Astrocyte (in vitro differentiated cells and primary cell): ENCODE results near the gene BTBD2. TPM values are rescaled to one million over a fixed set of nuclear protein-coding genes. Genes with fewer than 3 reads are reported as not detected.

Source experiments
- DNase-seq: peaks from one replicate; pipeline ENCODE4 v3.0.0-alpha.2; 2010; ENCODE audit warnings: low read depth
- FAIRE-seq: peaks from 2 replicates; lab custom pipeline; 2011; peaks lifted over from hg19 to GRCh38; lab: Jason Lieb, UNC
- H2AFZ ChIP-seq: 2 replicates; pipeline ENCODE4 v1.6.0; 2012; ENCODE audit warnings: low read depth, low read length, inconsistent platforms
- H3K27ac ChIP-seq: 2 replicates; pipeline ENCODE4 v1.5.1; 2011; ENCODE audit warnings: low read depth, low read length, inconsistent platforms
- H3K27me3 ChIP-seq: 2 replicates; pipeline ENCODE4 v1.6.0; 2011; ENCODE audit warnings: low read length, inconsistent platforms; ENCODE audit not compliant: insufficient read depth
- H3K36me3 ChIP-seq: 2 replicates; pipeline ENCODE4 v1.5.1; 2011; ENCODE audit warnings: low read length, inconsistent platforms; ENCODE audit not compliant: insufficient read depth
- H3K4me1 ChIP-seq: 2 replicates; pipeline ENCODE4 v1.5.1; 2011; ENCODE audit warnings: low read length, inconsistent platforms; ENCODE audit not compliant: insufficient read depth
- H3K4me2 ChIP-seq: 2 replicates; pipeline ENCODE4 v1.6.0; 2012; ENCODE audit warnings: low read length, inconsistent platforms
- H3K4me3 ChIP-seq: 2 replicates; pipeline ENCODE4 v1.5.1; 2011; ENCODE audit warnings: low read depth, mild to moderate bottlenecking, low read length, inconsistent platforms; ENCODE audit not compliant: insufficient read depth
- H3K79me2 ChIP-seq: 2 replicates; pipeline ENCODE4 v1.6.0; 2012; ENCODE audit warnings: mild to moderate bottlenecking, low read length, inconsistent platforms; ENCODE audit not compliant: insufficient read depth
- H3K9ac ChIP-seq: 2 replicates; pipeline ENCODE4 v1.6.0; 2012; ENCODE audit warnings: mild to moderate bottlenecking, low read length, inconsistent platforms
- H3K9me3 ChIP-seq: 2 replicates; pipeline ENCODE4 v1.5.1; 2012; ENCODE audit warnings: low read depth, mild to moderate bottlenecking, low read length, inconsistent platforms; ENCODE audit not compliant: insufficient read depth
- H4K20me1 ChIP-seq: 2 replicates; pipeline ENCODE4 v1.6.0; 2012; ENCODE audit warnings: low read length, inconsistent platforms; ENCODE audit not compliant: insufficient read depth
- H3K27ac Mint-ChIP-seq: one replicate; pipeline ENCODE4 v1.8.0; 2021; ENCODE audit warnings: mild to moderate bottlenecking, mixed read lengths; ENCODE audit not compliant: unreplicated experiment
- H3K27me3 Mint-ChIP-seq: one replicate; pipeline ENCODE4 v1.8.0; 2021; ENCODE audit warnings: low read depth, mixed read lengths; ENCODE audit not compliant: unreplicated experiment
- H3K36me3 Mint-ChIP-seq: one replicate; pipeline ENCODE4 v1.8.0; 2021; ENCODE audit warnings: low read depth, mixed read lengths; ENCODE audit not compliant: unreplicated experiment
- H3K4me1 Mint-ChIP-seq: one replicate; pipeline ENCODE4 v1.8.0; 2021; ENCODE audit warnings: low read depth, mixed read lengths; ENCODE audit not compliant: unreplicated experiment
- H3K4me3 Mint-ChIP-seq: one replicate; pipeline ENCODE4 v1.8.0; 2021; ENCODE audit warnings: mild to moderate bottlenecking, moderate library complexity, mixed read lengths; ENCODE audit not compliant: unreplicated experiment
- H3K9me3 Mint-ChIP-seq: one replicate; pipeline ENCODE4 v1.8.0; 2021; ENCODE audit warnings: mild to moderate bottlenecking, mixed read lengths; ENCODE audit not compliant: unreplicated experiment
- CTCF ChIP-seq: IDR thresholded peaks from 2 replicates; pipeline ENCODE4 v1.5.1; 2011; ENCODE audit warnings: low read depth, mild to moderate bottlenecking, inconsistent platforms, low read length, moderate library complexity; ENCODE audit not compliant: insufficient read depth
- EZH2 ChIP-seq: IDR thresholded peaks from 2 replicates; pipeline ENCODE4 v1.6.1; 2012; ENCODE audit warnings: mild to moderate bottlenecking, low read length, inconsistent platforms; ENCODE audit not compliant: insufficient read depth
- total RNA-seq: library from RNA; stranded (reverse); gene quantifications from 2 replicates; pipeline ENCODE4 v1.2.1, GENCODE V29; 2021

The BTBD2 gene
- total RNA-seq, 1 donor from 2014 or later: 53.7 TPM

- Histone ChIP-seq H3K4me1 (peaks cover 28% of the 10 kb centered on the region), H3K9ac (peak overlapping the region; percentile 43), H4K20me1 (no peaks in the 10 kb centered on the region), H3K9me3 (no peaks in the 10 kb centered on the region), H3K79me2 (no peaks in the 10 kb centered on the region), H3K27me3 (no peaks in the 10 kb centered on the region), H3K36me3 (no peaks in the 10 kb centered on the region), H2AFZ (peak overlapping the region; percentile 86), H3K4me3 (no peak overlapping the region), H3K27ac (peak overlapping the region; percentile 41), H3K4me2 (peak overlapping the region; percentile 67)
- FAIRE-seq: no peak
- TF ChIP-seq EZH2: no peak
- TF ChIP-seq CTCF: no peak
- DNase-seq: peak; percentile 63
- no peak overlapping the region for H3K4me3 Mint-ChIP-seq
- peaks cover 10% of the 10 kb centered on the region for H3K4me1 Mint-ChIP-seq
- H3K9me3 Mint-ChIP-seq: no peaks in the 10 kb centered on the region
- peak overlapping the region; percentile 85 for H3K27ac Mint-ChIP-seq
- H3K36me3 Mint-ChIP-seq: no peaks in the 10 kb centered on the region
- no peaks in the 10 kb centered on the region for H3K27me3 Mint-ChIP-seq
Measured at GRCh38 chr19:2055931-2056836, 40.7 kb upstream of the BTBD2 start.

DNA sequence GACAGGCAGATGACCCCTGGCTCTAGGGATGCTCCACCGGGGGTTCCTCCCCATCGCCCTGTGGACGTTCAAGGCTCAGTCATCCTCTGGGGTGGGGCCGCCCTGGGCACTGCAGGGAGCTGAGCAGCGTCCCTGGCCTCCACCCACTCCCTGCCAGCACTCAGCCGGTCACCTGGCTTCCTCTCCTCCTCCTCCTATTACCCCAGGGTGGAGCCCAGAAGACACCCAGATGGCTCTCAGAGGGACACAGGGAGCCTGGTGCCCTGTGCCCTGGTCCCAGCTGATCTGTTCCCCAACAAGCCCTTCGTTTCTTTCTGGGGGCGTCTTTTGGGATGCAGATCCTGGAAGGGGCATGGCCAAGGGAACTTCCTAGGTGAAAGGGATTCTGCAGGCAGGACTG is 39.2 kb upstream of the BTBD2 start:
- Histone ChIP-seq H3K4me3 (no peak overlapping the region), H4K20me1 (peaks cover 7% of the 10 kb centered on the region), H3K27me3 (no peaks in the 10 kb centered on the region), H3K79me2 (peaks cover 9% of the 10 kb centered on the region), H3K27ac (no peak overlapping the region), H3K9me3 (no peaks in the 10 kb centered on the region), H3K4me1 (peaks cover 18% of the 10 kb centered on the region), H2AFZ (no peak overlapping the region), H3K9ac (no peak overlapping the region), H3K4me2 (no peak overlapping the region), H3K36me3 (no peaks in the 10 kb centered on the region)
- no peaks in the 10 kb centered on the region for H3K27me3 Mint-ChIP-seq
- no peaks in the 10 kb centered on the region for H3K9me3 Mint-ChIP-seq
- no peak overlapping the region for H3K4me3 Mint-ChIP-seq
- H3K27ac Mint-ChIP-seq: no peak overlapping the region
- TF ChIP-seq EZH2 (no peak), CTCF (no peak)
- H3K36me3 Mint-ChIP-seq: no peaks in the 10 kb centered on the region
- FAIRE-seq (no peak), DNase-seq (no peak)
- H3K4me1 Mint-ChIP-seq: peaks cover 4% of the 10 kb centered on the region
